Skeletal muscle cell (primary cell): ENCODE data around the gene GTF3C4.
"Not testable (repeated sequence)": the region's sequence is repeated elsewhere in the genome, so short reads cannot be mapped to it uniquely, and the experiment has no call there.

ENCODE experiments used
- DNase-seq: peaks from one replicate; pipeline ENCODE4 v3.0.0-alpha.2; 2010; ENCODE audit warnings: low read depth
- H3K4me3 ChIP-seq: 2 replicates; pipeline ENCODE4 v1.5.1; 2011; ENCODE audit warnings: low read depth, mild to moderate bottlenecking, control low read depth, low read length, moderate library complexity

Gene GTF3C4

DNA sequence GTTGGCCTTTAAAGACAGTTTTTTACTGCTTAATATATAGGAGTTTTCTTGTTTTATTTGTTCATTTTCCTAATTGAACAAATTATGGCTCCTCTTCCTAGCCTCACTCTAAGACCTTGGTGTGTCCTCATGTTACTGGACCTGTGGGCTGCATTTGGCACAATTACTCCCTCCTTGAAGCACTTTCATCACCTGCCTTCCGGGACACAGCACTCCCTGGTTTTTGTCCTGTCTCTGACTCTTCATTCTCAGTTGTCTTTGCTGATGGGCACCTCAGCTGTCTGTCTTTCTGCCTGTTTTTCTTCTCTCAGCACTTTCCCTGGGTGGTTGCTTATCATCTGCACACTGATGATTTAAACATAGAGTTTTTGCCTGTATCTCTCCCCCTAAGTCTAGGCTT lies 13.6 kb downstream of the GTF3C4 start:
- H3K4me3 ChIP-seq = no peak overlapping the region

DNA sequence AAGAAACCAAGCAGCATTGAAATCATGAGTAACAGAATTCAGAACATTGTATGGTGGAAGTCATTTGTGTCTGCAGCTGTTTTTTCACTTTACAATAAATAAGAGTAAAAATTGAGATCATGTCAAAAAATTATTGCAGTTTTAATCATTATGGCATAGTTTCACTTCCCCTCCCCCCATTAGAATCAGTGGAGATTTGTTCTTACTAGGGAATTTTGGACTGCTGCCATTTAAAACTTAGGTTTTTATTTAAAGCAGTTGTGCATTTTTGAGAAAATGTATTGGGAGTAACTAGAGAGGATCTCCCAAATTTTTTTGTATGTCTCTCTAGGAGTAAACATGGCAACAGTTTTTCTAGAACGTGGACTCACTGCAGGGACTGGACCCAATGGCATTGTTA lies 20.4 kb downstream of the GTF3C4 start:
- H3K4me3 ChIP-seq = no peak overlapping the region
- DNase-seq = no peak

More for the DNA sequence above, 13.6 kb downstream of the GTF3C4 start:
- DNase-seq = no peak

DNA sequence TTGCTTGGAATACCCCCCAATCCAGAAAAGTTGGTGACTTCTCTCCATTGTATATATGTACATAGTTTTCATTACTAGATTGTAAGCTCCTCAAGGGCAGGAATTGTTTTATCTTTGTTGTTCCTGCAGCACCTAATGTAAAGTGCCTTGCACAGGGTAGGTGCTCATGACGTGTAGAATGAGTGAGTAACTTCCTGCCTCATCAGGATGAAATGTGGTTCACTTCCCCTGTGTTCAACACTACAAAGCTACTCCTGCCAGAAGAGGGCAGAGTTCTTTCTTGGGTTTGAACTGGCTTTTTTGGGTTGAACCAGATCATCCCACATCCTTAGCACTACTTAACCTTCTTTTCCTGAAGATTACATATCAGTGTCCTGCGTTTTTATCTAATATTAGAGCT lies 23.9 kb downstream of the GTF3C4 start:
- no peak for DNase-seq
- H3K4me3 ChIP-seq = no peak overlapping the region

- H3K4me3 ChIP-seq = no peak overlapping the region
- DNase-seq = no peak
Measured at GRCh38 chr9:132697230-132697629, 27.0 kb downstream of the GTF3C4 start.

DNA sequence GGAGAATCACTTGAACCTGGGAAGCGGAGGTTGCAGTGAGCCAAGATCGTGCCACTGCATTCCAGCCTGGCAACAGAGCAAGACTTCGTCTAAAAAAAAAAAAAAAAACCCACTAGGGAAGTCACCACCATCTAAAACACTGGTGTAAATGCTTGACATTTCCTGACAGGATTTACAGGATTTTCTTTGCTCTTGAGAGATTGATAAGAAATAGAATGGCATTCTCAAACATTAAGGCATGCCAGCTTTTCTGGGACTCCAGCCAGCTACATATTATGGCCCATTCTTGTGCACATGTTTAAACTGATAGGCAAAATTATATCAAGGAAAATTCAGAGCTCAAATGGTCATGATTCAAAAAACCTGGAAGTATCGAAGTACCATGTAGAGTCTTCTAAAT lies 28.7 kb downstream of the GTF3C4 start:
- DNase-seq = no peak
- no peak overlapping the region for H3K4me3 ChIP-seq

DNA sequence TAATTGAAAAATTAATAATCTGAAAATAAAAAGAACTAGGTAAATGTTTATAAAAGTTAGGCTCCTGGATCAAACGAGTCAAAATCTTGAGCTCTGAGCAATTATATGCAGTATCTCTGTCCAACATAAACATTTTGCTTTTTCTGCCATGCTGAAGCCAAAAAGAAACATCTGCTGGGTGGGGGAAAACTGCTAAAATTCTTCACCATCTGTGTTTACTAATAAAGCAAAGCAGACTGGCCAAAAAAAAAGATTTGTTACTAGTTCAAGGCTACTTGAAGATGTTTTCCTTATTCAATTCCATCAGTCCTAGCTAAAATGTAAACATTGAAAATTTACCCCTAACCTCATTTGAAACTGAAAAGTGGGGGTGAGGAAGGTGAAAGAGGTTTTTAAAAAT lies 29.7 kb downstream of the GTF3C4 start:
- DNase-seq = no peak
- H3K4me3 ChIP-seq = no peak overlapping the region

DNA sequence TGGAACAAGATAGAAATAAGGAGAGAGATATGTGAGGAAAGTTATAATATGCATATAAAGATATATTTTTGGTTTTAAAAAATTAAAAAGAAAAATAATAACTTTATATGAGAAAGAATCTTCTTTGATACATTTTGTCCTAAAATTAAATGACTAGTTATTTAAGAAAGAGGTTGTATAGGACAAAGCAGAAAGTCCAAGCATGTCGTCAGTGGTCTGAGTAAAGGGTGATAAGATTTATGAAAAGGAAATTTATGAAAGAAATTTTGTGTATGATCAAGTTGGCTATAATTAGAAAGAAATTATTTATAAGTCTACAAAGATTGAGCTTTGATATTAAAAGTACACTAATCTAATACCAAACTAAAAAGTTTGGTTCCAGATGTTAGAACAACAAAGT lies 32.0 kb downstream of the GTF3C4 start:
- H3K4me3 ChIP-seq = no peak overlapping the region
- no peak for DNase-seq

DNA sequence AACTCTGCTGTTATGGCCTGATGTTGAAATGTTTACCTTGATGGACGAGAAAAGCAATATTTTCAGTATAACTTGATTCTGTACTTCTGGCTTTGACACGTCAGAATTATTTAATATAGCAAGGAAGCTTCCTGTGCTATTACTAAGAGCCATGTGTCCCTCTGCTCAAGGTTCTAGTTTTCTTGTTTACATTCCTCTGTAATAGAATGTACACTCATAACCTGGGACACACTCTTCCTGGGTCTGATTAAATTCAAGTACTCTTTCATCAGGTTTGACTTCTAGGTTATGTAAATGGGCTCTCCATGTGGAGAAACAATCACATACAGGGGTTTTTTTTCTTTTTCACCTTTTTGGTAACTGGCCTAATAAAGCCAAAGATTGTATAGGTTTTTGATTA lies 33.1 kb downstream of the GTF3C4 start:
- no peak for DNase-seq
- no peak overlapping the region for H3K4me3 ChIP-seq

GRCh38 chr9:132708239-132708638 lies 38.0 kb downstream of the GTF3C4 start:
- no peak overlapping the region for H3K4me3 ChIP-seq
- DNase-seq = no peak

DNA sequence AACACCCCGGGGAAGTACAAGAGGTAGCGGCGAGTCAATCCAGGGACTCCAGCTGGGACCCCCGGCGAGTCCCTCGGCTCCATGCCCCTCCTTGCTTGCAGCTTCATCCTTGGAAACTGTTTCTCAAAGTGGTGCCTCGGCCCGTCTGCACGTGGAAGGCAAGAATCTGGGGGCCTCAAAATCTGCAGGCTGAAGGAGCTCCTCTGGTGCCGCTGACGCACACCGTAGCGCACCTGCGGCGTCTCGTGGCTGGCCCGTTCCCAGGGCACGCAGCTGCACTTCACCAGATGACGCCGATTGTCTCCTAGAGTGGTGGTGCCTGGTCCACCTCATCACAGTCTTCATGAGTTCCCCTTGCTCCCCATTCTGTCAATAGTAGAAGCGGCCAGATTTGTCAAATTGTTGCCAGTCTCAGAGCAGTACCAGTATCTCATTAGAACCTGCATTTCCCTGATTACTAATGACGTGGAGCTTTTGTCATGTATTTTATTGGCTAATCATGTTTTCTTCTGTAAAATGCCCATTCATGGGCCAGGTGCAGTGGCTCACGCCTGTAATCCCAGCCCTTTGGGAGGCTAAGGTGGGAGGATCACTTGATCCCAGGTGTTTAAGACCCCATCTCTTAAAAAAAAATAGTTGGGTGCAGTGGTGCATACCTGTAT lies 38.6 kb downstream of the GTF3C4 start:
- no peak overlapping the region for H3K4me3 ChIP-seq
- no peak for DNase-seq

GRCh38 chr9:132710333-132710732 lies 40.1 kb downstream of the GTF3C4 start:
- H3K4me3 ChIP-seq = no peak overlapping the region
- DNase-seq = no peak

GRCh38 chr9:132711152-132711551 lies 40.9 kb downstream of the GTF3C4 start:
- H3K4me3 ChIP-seq, DNase-seq: not testable (repeated sequence)

- DNase-seq = no peak
- no peak overlapping the region for H3K4me3 ChIP-seq
Measured at GRCh38 chr9:132711846-132712245, 41.6 kb downstream of the GTF3C4 start.

DNA sequence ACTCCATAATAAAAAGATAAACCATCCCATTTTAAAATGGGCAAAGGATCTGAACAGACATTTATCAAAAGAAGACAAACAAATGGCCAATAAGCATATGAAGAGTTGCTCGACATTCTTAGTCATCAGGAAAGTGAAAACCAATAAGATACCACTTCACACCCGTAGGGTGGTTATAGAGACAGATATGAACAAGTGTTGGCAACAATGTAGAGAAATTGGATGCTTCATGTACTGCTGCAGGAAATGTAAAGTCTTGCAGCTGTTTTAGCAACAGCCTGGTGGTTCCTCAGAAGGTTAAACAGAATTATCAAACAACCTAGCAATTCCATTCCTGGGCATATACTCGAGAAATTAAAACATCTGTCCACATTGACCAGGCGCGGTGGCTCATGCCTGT lies 42.5 kb downstream of the GTF3C4 start:
- H3K4me3 ChIP-seq = no peak overlapping the region
- DNase-seq = no peak

DNA sequence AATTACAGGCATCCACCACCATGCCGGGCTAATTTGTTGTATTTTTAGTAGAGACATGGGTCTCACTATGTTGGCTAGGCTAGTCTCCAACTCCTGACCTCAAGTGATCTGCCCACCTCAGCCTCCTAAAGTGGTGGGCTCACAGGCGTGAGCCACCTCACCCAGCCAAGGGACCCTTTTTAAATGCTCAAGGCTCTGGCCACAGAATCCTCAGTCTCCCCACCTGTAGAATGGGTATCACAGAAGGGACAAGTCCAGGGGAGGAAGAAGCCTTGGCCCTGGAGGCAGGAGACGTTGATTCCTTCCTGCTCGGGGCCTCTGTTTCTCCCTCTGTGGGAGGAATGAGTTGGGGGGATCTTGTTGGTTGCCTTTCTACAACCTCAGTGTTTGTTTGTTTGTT lies 45.7 kb downstream of the GTF3C4 start:
- no peak for DNase-seq
- H3K4me3 ChIP-seq = no peak overlapping the region

GRCh38 chr9:132717326-132717945 lies 47.2 kb downstream of the GTF3C4 start:
- no peak overlapping the region for H3K4me3 ChIP-seq
- no peak for DNase-seq

DNA sequence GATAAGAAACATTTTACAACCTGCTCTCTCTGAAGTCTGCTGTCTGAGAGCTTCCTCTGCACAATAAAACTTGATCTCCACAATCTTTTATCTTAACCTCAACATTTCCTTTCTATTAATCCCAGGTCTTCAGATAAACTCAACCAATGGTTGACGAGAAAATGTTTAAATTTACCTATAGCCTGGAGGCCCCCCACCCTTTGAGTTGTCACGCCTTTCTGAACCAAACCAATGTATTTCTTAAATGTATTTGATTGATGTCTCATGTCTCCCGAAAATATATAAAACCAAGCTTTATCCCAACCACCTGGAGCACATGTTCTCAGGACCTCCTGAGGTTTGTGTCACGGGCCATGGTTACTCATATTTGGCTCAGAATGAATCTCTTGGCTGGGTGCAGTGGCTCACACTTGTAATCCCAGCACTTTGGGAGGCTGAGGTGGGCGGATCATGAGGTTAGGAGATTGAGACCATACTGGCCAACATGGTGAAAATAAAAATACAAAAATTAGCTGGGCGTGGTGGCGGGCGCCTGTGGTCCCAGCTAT lies 48.2 kb downstream of the GTF3C4 start:
- not testable (repeated sequence) for DNase-seq, H3K4me3 ChIP-seq

DNA sequence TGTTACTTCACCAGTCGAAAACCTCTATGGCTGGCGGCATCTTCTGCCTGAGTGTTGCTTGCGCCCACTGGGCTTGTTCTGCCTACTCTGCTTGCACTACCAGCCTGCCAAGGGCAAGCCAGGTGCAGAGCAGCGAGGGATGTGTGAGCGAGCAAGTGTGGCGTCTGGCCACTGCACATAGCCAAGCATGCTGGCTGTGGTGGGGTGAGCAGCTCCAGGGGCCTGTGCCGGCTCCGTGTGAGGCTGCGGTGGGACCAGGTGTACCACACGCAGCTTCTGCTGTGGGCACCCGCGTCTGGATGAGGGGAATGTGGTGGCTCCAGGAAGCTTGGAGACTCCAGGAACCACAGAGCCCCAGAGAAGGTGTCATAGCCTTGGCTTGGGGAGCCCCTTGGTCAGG lies 51.4 kb downstream of the GTF3C4 start:
- DNase-seq = no peak
- no peak overlapping the region for H3K4me3 ChIP-seq

- H3K4me3 ChIP-seq = no peak overlapping the region
- no peak for DNase-seq
Measured at GRCh38 chr9:132722564-132723065, 52.4 kb downstream of the GTF3C4 start.

DNA sequence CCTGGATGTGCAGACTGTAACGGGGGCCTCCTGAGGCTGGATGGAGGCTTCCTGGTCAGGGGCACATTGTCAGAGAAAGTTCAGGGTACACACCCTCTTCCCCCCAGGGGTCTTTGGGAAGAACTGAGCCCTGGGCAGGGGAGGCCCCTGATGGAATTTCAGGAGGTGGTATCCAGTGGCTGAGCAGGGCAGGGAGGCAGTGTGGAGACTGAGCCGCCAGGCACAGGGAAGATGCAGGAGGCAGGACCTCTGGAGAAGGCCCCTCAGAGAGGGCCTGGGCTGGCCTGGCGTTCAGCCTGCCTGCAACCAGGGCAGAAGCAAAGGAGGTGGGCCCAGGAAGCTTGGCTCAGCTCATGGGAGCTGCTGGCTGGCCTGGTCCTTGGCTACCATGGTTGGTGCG lies 53.5 kb downstream of the GTF3C4 start:
- no peak overlapping the region for H3K4me3 ChIP-seq
- DNase-seq = no peak

GRCh38 chr9:132725306-132725705 lies 55.0 kb downstream of the GTF3C4 start:
- DNase-seq = no peak
- H3K4me3 ChIP-seq = no peak overlapping the region
